Mesodermal cell (in vitro differentiated cells): ENCODE data around the gene CGB7.

ENCODE experiments used
- H3K27ac ChIP-seq: 2 replicates; pipeline ENCODE4 v1.7.0; 2013; ENCODE audit warnings: mild to moderate bottlenecking, low read depth, low read length, moderate library complexity; ENCODE audit not compliant: severe bottlenecking
- H3K36me3 ChIP-seq: 2 replicates; pipeline ENCODE4 v1.7.1; 2013; ENCODE audit warnings: mild to moderate bottlenecking, low read length, moderate library complexity; ENCODE audit not compliant: control insufficient read depth, insufficient read depth
- H3K4me1 ChIP-seq: one replicate; pipeline ENCODE4 v1.7.1; 2013; ENCODE audit warnings: mild to moderate bottlenecking, low read length; ENCODE audit not compliant: insufficient read depth, control insufficient read depth, poor library complexity, severe bottlenecking
- H3K4me3 ChIP-seq: 2 replicates; pipeline ENCODE4 v1.7.0; 2013; ENCODE audit warnings: low read length, control low read depth, mild to moderate bottlenecking; ENCODE audit not compliant: insufficient read depth, poor library complexity, severe bottlenecking; ENCODE audit errors: extremely low read depth
- H3K9me3 ChIP-seq: 2 replicates; pipeline ENCODE4 v1.7.1; 2013; ENCODE audit warnings: mild to moderate bottlenecking, low read length, moderate library complexity; ENCODE audit not compliant: control insufficient read depth
- WGBS, 2 experiments: methylation state at CpG; one replicate each; pipeline ENCODE4 v1.1.5; 2013; ENCODE audit warnings: missing lambda C conversion rate in 2 of 2; ENCODE audit not compliant: insufficient coverage in 2 of 2; 5-methylcytosine and 5-hydroxymethylcytosine counted together

CGB7 gene

DNA sequence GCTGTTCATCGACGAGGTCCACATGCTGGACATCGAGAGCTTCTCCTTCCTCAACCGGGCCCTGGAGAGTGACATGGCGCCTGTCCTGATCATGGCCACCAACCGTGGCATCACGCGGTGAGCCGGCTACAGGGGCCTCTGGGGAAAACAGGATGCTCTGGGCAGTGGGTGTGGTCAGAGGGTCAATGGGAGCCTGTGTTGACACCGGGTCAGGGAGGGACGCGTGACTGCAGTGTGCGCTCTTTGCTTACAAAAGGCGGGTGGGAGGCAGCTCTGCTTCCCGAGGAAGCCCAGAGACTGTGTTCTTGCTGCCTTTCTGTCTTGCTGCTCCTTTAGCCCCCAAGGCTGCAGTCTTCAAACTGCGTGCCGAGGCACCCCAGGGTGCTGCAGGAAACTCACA is 46.4 kb downstream of the CGB7 start:
- Histone ChIP-seq H3K9me3 (no peaks in the 10 kb centered on the region), H3K4me1 (no peaks in the 10 kb centered on the region), H3K4me3 (no peak overlapping the region), H3K27ac (no peak overlapping the region), H3K36me3 (peaks cover 69% of the 10 kb centered on the region)
- WGBS, 2 experiments, result 87 to 89% methylated on average over 12 to 17 of the region's 17 CpGs

- 91 to 95% methylated on average over 17 to 18 of the region's 18 CpGs for WGBS, 2 experiments
- peaks cover 70% of the 10 kb centered on the region for H3K36me3 ChIP-seq
Measured at GRCh38 chr19:49010453-49010852, 47.1 kb downstream of the CGB7 start.

DNA sequence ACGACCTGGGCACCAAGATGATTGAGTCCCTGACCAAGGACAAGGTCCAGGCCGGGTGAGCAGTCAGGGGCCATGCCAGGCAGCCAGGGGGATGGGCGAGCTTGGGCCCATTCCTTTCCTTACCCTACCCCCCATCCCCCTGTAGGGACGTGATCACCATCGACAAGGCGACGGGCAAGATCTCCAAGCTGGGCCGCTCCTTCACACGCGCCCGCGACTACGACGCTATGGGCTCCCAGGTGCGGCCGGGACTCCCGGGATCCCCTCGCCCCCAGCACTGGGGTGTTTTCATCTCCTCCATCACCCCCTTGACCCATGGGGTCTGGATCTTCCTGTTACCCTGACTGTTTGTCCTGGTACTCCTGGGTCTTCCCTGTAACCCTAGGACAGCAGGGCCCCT is 47.7 kb downstream of the CGB7 start:
- 97 to 100% methylated on average over 15 to 18 of the region's 18 CpGs for WGBS, 2 experiments
- Histone ChIP-seq H3K27ac (no peak overlapping the region), H3K9me3 (no peaks in the 10 kb centered on the region), H3K36me3 (peaks cover 70% of the 10 kb centered on the region), H3K4me3 (no peak overlapping the region), H3K4me1 (no peaks in the 10 kb centered on the region)

More at GRCh38 chr19:49010453-49010852, 47.1 kb downstream of the CGB7 start:
- no peak overlapping the region for H3K27ac ChIP-seq
- no peaks in the 10 kb centered on the region for H3K4me1 ChIP-seq
- no peak overlapping the region for H3K4me3 ChIP-seq
- no peaks in the 10 kb centered on the region for H3K9me3 ChIP-seq

GRCh38 chr19:49006905-49007304 is 50.6 kb downstream of the CGB7 start:
- H3K4me1 ChIP-seq, result no peaks in the 10 kb centered on the region
- H3K27ac ChIP-seq, result no peak overlapping the region
- WGBS, 2 experiments, result 96 to 98% methylated on average over 18 to 22 of the region's 22 CpGs
- no peak overlapping the region for H3K4me3 ChIP-seq
- no peaks in the 10 kb centered on the region for H3K9me3 ChIP-seq
- H3K36me3 ChIP-seq, result peaks cover 76% of the 10 kb centered on the region

GRCh38 chr19:49004964-49005614 is 52.5 kb downstream of the CGB7 start:
- Histone ChIP-seq H3K4me1 (no peaks in the 10 kb centered on the region), H3K4me3 (no peak overlapping the region), H3K9me3 (no peaks in the 10 kb centered on the region), H3K27ac (no peak overlapping the region), H3K36me3 (peaks cover 72% of the 10 kb centered on the region)
- WGBS, 2 experiments, result 96 to 100% methylated on average over 5 to 7 of the region's 7 CpGs
